ENCODE data around the gene ERGIC1.

ERGIC1 gene

DNA sequence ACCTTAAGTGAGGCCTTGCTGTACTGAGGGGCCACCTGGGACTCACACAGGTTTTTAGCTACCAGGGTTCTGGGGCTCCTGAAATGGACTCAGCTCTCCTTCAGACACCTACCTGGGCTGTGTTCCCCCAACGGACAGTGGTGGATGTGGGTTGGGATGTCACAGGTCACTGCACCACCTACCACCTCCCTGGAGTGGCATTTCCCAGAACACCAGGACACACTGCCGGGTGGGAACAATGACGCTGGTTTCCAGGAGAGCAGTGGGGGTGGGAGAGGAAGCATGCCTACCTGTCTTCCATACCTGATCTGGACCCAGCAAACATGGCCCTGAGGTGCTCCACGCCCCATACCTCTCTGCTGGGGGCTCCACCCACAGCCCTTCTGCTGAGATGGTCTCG is 20.9 kb downstream of the ERGIC1 start:
- Histone ChIP-seq H2AFZ (ENCODE audit: low read depth, low read length, severe bottlenecking) (no peak overlapping the region), H3K4me2 (ENCODE audit: low read depth, low read length, poor library complexity, severe bottlenecking) (no peak overlapping the region), H3K9me3 (ENCODE audit: insufficient read depth, low read length) (no peaks in the 10 kb centered on the region), H3K9me2 (replicated peaks; ENCODE audit: insufficient read depth, low read length) (no peaks in the 10 kb centered on the region), H3K4me3 (ENCODE audit: insufficient read depth, low read length, poor library complexity, severe bottlenecking) (no peak overlapping the region), H3K27me3 (ENCODE audit: low read length) (no peaks in the 10 kb centered on the region), H3K36me3 (ENCODE audit: low read length) (no peaks in the 10 kb centered on the region), H3K79me2 (ENCODE audit: insufficient read depth, low read length) (peaks cover 65% of the 10 kb centered on the region), H3K9ac (ENCODE audit: low read length) (no peak overlapping the region), H4K20me1 (ENCODE audit: low read depth, low read length) (peaks cover 7% of the 10 kb centered on the region; the same call in 1 of the 2 replicates), H3K27ac (ENCODE audit: low read depth, low read length) (no peak overlapping the region), H3F3A (ENCODE audit: insufficient read depth) (peaks cover 5% of the 10 kb centered on the region; the same call in 1 of the 2 replicates)
- no peak for TF ChIP-seq EZH2phosphoT487 (conservative IDR thresholded peaks at IDR 0.05; ENCODE audit: low read length)
- TF ChIP-seq, protein P1, sequence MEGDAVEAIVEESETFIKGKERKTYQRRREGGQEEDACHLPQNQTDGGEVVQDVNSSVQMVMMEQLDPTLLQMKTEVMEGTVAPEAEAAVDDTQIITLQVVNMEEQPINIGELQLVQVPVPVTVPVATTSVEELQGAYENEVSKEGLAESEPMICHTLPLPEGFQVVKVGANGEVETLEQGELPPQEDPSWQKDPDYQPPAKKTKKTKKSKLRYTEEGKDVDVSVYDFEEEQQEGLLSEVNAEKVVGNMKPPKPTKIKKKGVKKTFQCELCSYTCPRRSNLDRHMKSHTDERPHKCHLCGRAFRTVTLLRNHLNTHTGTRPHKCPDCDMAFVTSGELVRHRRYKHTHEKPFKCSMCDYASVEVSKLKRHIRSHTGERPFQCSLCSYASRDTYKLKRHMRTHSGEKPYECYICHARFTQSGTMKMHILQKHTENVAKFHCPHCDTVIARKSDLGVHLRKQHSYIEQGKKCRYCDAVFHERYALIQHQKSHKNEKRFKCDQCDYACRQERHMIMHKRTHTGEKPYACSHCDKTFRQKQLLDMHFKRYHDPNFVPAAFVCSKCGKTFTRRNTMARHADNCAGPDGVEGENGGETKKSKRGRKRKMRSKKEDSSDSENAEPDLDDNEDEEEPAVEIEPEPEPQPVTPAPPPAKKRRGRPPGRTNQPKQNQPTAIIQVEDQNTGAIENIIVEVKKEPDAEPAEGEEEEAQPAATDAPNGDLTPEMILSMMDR (IDR thresholded peaks at IDR 0.05; ENCODE audit: insufficient read depth, low read length, poor library complexity, severe bottlenecking): no peak

DNA sequence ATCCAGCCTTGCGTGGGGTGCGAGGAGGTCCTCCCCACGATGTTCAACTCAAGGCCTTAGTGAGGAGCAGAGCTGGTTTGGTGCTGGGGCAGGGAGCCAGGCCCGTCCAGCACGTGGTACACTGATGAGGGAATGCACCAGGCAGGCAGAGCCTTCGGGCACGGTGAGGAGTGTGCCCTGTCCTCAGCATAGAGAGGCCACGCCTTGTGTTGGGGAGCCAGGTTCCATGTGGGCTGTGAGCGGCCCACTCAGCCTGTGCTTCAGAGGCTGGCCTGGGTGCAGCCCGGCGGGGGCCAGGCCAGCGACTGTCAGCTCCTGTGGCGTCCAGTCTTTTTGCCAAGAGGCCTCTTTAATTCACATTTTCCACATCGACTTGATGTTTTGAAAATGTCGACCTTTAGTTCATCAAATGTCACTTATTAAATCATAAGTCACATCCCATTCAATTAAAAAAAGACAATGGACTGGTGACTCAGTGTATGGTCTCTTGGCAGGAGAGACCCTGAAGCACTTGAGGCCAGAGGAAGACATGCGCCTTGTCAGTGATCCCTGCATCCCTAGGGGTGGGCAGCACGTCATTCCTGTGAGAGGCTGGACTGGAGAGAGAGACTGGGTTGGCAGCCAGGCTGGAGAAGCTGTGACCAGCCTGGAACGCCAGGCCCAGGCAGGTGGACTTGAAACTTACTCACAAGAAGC is 21.7 kb downstream of the ERGIC1 start:
- Histone ChIP-seq H3K9me3 (ENCODE audit: insufficient read depth, low read length) (no peaks in the 10 kb centered on the region), H4K20me1 (ENCODE audit: low read depth, low read length) (peaks cover 7% of the 10 kb centered on the region; the same call in 1 of the 2 replicates), H3K27me3 (ENCODE audit: low read length) (no peaks in the 10 kb centered on the region), H3K27ac (ENCODE audit: low read depth, low read length) (no peak overlapping the region), H2AFZ (ENCODE audit: low read depth, low read length, severe bottlenecking) (no peak overlapping the region), H3K79me2 (ENCODE audit: insufficient read depth, low read length) (peaks cover 58% of the 10 kb centered on the region), H3K9ac (ENCODE audit: low read length) (no peak overlapping the region), H3K4me2 (ENCODE audit: low read depth, low read length, poor library complexity, severe bottlenecking) (no peak overlapping the region), H3F3A (ENCODE audit: insufficient read depth) (peaks cover under 1% of the 10 kb centered on the region; the same call in 1 of the 2 replicates), H3K36me3 (ENCODE audit: low read length) (no peaks in the 10 kb centered on the region), H3K4me3 (ENCODE audit: insufficient read depth, low read length, poor library complexity, severe bottlenecking) (no peak overlapping the region), H3K9me2 (replicated peaks; ENCODE audit: insufficient read depth, low read length) (no peaks in the 10 kb centered on the region)
- TF ChIP-seq EZH2phosphoT487 (conservative IDR thresholded peaks at IDR 0.05; ENCODE audit: low read length): no peak

DNA sequence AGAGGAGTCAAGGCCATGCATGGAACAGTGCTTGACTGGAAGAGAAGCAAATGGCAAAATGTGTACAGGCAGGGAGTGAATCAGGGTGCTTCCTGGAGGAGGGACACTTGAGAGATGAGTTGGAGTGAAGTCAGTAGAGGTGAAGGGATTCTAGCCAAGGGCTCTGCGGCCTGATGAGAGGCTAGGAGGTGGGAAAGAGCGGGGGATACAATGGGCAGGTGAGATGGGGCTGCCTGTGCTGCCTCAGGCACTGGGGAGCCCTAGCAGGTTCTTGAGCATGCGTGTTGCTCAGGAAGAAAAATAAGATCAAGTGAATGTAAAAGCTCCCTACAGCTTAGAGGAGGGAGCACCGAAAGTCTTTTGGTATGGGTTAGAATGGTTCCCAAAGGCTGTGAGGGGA is 22.3 kb downstream of the ERGIC1 start:
- H3K27me3 ChIP-seq (ENCODE audit: low read length): no peaks in the 10 kb centered on the region
- H3K27ac ChIP-seq (ENCODE audit: low read depth, low read length): no peak overlapping the region
- H3K9ac ChIP-seq (ENCODE audit: low read length): no peak overlapping the region

More for the DNA sequence above, 22.3 kb downstream of the ERGIC1 start:
- Histone ChIP-seq H3K79me2 (ENCODE audit: insufficient read depth, low read length) (peaks cover 55% of the 10 kb centered on the region), H3K4me3 (ENCODE audit: insufficient read depth, low read length, poor library complexity, severe bottlenecking) (no peak overlapping the region), H3K4me2 (ENCODE audit: low read depth, low read length, poor library complexity, severe bottlenecking) (no peak overlapping the region), H3K9me2 (replicated peaks; ENCODE audit: insufficient read depth, low read length) (no peaks in the 10 kb centered on the region), H3K36me3 (ENCODE audit: low read length) (no peaks in the 10 kb centered on the region), H4K20me1 (ENCODE audit: low read depth, low read length) (peaks cover 7% of the 10 kb centered on the region; the same call in 1 of the 2 replicates), H3F3A (ENCODE audit: insufficient read depth) (no peaks in the 10 kb centered on the region), H2AFZ (ENCODE audit: low read depth, low read length, severe bottlenecking) (no peak overlapping the region), H3K9me3 (ENCODE audit: insufficient read depth, low read length) (no peaks in the 10 kb centered on the region)
- TF ChIP-seq EZH2phosphoT487 (conservative IDR thresholded peaks at IDR 0.05; ENCODE audit: low read length): no peak
- TF ChIP-seq, protein P1 (IDR thresholded peaks at IDR 0.05; ENCODE audit: insufficient read depth, low read length, poor library complexity, severe bottlenecking): no peak
